Spleen (tissue), 11 donors: ENCODE results near the gene SCN8A. TPM values are rescaled to one million over a fixed set of nuclear protein-coding genes. Genes with fewer than 3 reads are reported as not detected.

ENCODE experiments used
- DNase-seq: peaks from one replicate; pipeline ENCODE4 v3.0.0-alpha.2; 2020
- H3K27ac ChIP-seq, 8 donors: fragments of 200-600 bp; sonication (generic) in 7 of 8; 1 replicate in 4 of 8; 2 replicates in 4 of 8; pipeline versions ENCODE4 v1.5.0 to v1.8.0; 2016 to 2021; ENCODE audit warnings: inconsistent platforms in 4 of 8, mild to moderate bottlenecking in 4 of 8, moderate library complexity in 1 of 8
- H3K27me3 ChIP-seq, 7 donors: fragments of 200-600 bp; sonication (generic) in 6 of 7; replicated peaks in 1 of 7; 1 replicate in 4 of 7; 2 replicates in 3 of 7; pipeline versions ENCODE4 v1.5.0 to v1.8.0; 2016 to 2021; ENCODE audit warnings: inconsistent platforms in 3 of 7, mild to moderate bottlenecking in 1 of 7
- H3K36me3 ChIP-seq, 6 donors: fragments of 200-600 bp; sonication (generic) in 5 of 6; 1 replicate in 4 of 6; 2 replicates in 2 of 6; pipeline versions ENCODE4 v1.5.0 to v1.8.0; 2016 to 2021; ENCODE audit warnings: inconsistent platforms in 2 of 6
- H3K4me1 ChIP-seq, 6 donors: fragments of 200-600 bp; sonication (generic) in 5 of 6; 1 replicate in 3 of 6; 2 replicates in 3 of 6; pipeline versions ENCODE4 v1.5.0 to v1.8.0; 2016 to 2021; ENCODE audit warnings: inconsistent platforms in 3 of 6
- H3K4me3 ChIP-seq, 8 donors: fragments of 200-600 bp; sonication (generic) in 7 of 8; 1 replicate in 4 of 8; 2 replicates in 4 of 8; pipeline versions ENCODE4 v1.5.0 to v1.8.0; 2016 to 2021; ENCODE audit warnings: inconsistent platforms in 4 of 8, mild to moderate bottlenecking in 4 of 8, moderate library complexity in 2 of 8
- H3K9me3 ChIP-seq, 8 donors: fragments of 200-600 bp; sonication (generic) in 7 of 8; 1 replicate in 4 of 8; 2 replicates in 4 of 8; pipeline versions ENCODE4 v1.5.0 to v1.8.0; 2016 to 2021; ENCODE audit warnings: inconsistent platforms in 4 of 8
- CTCF ChIP-seq, 11 experiments: fragments of 200-600 bp in 7 of 11; fragments of 450-650 bp in 4 of 11; sonication (generic) in 4 of 11; IDR thresholded peaks in 8 of 11; conservative IDR thresholded peaks in 3 of 11; 1 replicate in 7 of 11; 2 replicates in 4 of 11; pipeline versions ENCODE4 v1.4.0 to v1.8.0; 2016 to 2021; ENCODE audit warnings: antibody characterized with exemption in 11 of 11, inconsistent platforms in 4 of 11, mild to moderate bottlenecking in 1 of 11
- POLR2A ChIP-seq, 3 donors: fragments of 450-650 bp; IDR thresholded peaks; one replicate each; pipeline ENCODE4 v1.5.1; 2017; ENCODE audit warnings: antibody characterized with exemption in 3 of 3, mild to moderate bottlenecking in 1 of 3
- POLR2AphosphoS5 ChIP-seq, 3 donors: sonication (generic); formaldehyde crosslinking; IDR thresholded peaks; one replicate each; pipeline ENCODE4 v1.5.1; 2017; ENCODE audit warnings: antibody characterized with exemption in 3 of 3
- WGBS, 5 donors: extraction: QIAGEN DNeasy Blood & Tissue Kit in 3 of 5; methylation state at CpG; one replicate each; pipeline versions ENCODE4 v1.1.5 to v1.1.7; 2013 to 2018; 5-methylcytosine and 5-hydroxymethylcytosine counted together
- intact Hi-C: fragments of 100-400 bp; cut with DNase I; formaldehyde crosslinking; loops from one replicate; pipeline ENCODE4 v1.15.0; 2023; ENCODE audit warnings: low total_unique reads
- polyA plus RNA-seq, 3 donors: library from polyadenylated mRNA; stranded (reverse); fragments of 200-250 nt; gene quantifications; one replicate each; pipeline ENCODE4 v1.2.1, GENCODE V29; 2013
- total RNA-seq, 7 donors: library from RNA; depleted of rRNA in 3 of 7; stranded (reverse); fragments of >200 nt in 3 of 7; fragmentation: NEBNext Ultra II Directional in 4 of 7; extraction: Animal tissue kit (Norgen Biotek cat#: 25700) in 4 of 7; gene quantifications; one replicate each; pipeline versions ENCODE4 v1.1.0 to v1.2.1, GENCODE V29; 2016 to 2021
- donor health status: healthy with polysubstance abuse.
- donor health status: DM: no; HTN: no; CAD: no; lungs with moderate emphysema.
- donor health status: DM: no; HTN: no; CAD: no.
- donor health status: Bipolar disorder and iron deficiency.
- donor health status: healthy.
- donor health status: DM: no; HTN: no; CAD: no.
- donor health status: DM: yes; HTN: yes; CAD: no.

Gene SCN8A
- total and polyA plus RNA-seq, 10 donors: 0.17 to 4.7 (median 3.0) TPM

DNA sequence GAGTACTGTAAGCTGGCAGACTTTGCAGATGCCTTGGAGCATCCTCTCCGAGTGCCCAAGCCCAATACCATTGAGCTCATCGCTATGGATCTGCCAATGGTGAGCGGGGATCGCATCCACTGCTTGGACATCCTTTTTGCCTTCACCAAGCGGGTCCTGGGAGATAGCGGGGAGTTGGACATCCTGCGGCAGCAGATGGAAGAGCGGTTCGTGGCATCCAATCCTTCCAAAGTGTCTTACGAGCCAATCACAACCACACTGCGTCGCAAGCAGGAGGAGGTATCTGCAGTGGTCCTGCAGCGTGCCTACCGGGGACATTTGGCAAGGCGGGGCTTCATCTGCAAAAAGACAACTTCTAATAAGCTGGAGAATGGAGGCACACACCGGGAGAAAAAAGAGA lies 215.9 kb downstream of the SCN8A start:
- Histone ChIP-seq H3K27me3 (peaks cover 0 to 16% (median 0%) of the 10 kb centered on the region in 7 donors), H3K36me3 (peaks cover 0 to 8% (median 0%) of the 10 kb centered on the region in 6 donors), H3K4me3 (no peak overlapping the region), H3K27ac (no peak overlapping the region), H3K4me1 (peaks cover 0 to 6% (median 0%) of the 10 kb centered on the region in 6 donors), H3K9me3 (no peaks in the 10 kb centered on the region)
- DNase-seq: no peak
- WGBS, 5 donors: 92 to 97% (median 94%) methylated on average over 16 of the region's 16 CpGs
- no peak for TF ChIP-seq CTCF (IDR thresholded peaks at IDR 0.05 in 8 of 11, conservative IDR thresholded peaks at IDR 0.05 in 3 of 11)
- no peak for TF ChIP-seq POLR2A (IDR thresholded peaks at IDR 0.05)
- TF ChIP-seq POLR2AphosphoS5 (IDR thresholded peaks at IDR 0.05): no peak
- intact Hi-C loops: no loop called here

- TF ChIP-seq POLR2A (IDR thresholded peaks at IDR 0.05): no peak
- no peak for TF ChIP-seq CTCF (IDR thresholded peaks at IDR 0.05 in 8 of 11, conservative IDR thresholded peaks at IDR 0.05 in 3 of 11)
- no peak for TF ChIP-seq POLR2AphosphoS5 (IDR thresholded peaks at IDR 0.05)
- DNase-seq: no peak
- Histone ChIP-seq H3K9me3 (no peaks in the 10 kb centered on the region), H3K4me3 (no peak overlapping the region), H3K27me3 (peaks cover 0 to 23% (median 0%) of the 10 kb centered on the region in 7 donors), H3K36me3 (peaks cover 0 to 8% (median 0%) of the 10 kb centered on the region in 6 donors), H3K27ac (no peak overlapping the region), H3K4me1 (peaks cover 0 to 16% (median 6%) of the 10 kb centered on the region in 6 donors)
- intact Hi-C loops: no loop called here
- WGBS, 5 donors: 55 to 69% (median 63%) methylated on average over 3 of the region's 3 CpGs
Measured at GRCh38 chr12:51809193-51809592, 218.2 kb downstream of the SCN8A start.

DNA sequence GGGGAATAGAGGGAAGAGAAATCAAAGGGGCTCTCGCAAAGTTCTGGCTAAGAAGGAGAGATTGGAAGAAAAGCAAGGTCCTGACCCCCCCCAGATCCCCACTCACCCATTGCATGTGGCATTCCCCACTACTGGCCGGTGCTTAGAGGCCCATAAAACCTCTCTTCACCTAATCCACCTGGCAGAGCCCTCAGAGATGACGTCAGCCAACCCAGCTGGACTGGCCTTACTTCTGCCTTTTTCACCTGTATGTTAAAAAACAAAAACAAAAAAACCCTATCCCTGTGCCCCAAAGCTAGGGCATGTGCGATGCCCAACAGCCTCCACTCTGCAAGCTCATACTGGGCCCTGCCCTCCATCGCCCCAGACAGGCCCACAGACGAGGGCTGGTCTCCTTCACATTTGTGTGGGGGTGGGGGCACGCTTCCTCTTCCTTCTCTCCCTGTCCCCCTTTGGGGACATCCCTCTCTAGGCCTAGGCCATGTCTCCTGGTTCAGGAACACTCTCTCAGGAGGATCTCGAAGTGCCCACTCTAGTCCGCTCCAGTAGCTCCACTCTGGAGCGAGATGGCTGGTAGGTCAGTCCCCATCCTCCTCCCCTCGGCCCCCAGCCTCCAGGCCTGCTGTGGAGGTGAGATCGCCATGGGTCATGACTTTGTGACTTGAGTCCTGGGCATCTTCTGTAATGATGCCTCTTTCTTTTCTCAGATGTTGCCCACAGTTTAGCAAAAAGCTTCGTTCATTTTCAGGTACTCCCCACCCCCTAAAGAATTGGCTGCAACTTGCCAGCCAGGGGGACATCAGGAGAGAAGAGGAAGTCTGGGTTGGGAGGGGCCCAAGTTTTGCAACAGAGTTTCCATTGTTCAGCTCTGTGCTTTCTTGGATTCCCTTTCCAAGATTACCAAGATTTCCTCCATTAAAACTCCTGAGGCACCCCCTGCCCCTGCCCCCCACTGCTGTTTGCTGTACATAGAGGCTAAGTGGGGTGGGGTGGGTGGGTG lies 220.5 kb downstream of the SCN8A start:
- Histone ChIP-seq H3K27me3 (peaks cover 0 to 31% (median 0%) of the 10 kb centered on the region in 7 donors), H3K9me3 (no peaks in the 10 kb centered on the region), H3K27ac (no peak overlapping the region), H3K4me1 (peaks cover 0 to 34% (median 13%) of the 10 kb centered on the region in 6 donors), H3K4me3 (no peak overlapping the region), H3K36me3 (peaks cover 0 to 7% (median 0%) of the 10 kb centered on the region in 6 donors)
- TF ChIP-seq POLR2A (IDR thresholded peaks at IDR 0.05) (no peak), CTCF (IDR thresholded peaks at IDR 0.05 in 8 of 11, conservative IDR thresholded peaks at IDR 0.05 in 3 of 11) (no peak), POLR2AphosphoS5 (IDR thresholded peaks at IDR 0.05) (no peak)
- WGBS, 5 donors: 64 to 82% (median 72%) methylated on average over 10 to 13 of the region's 13 CpGs
- no peak for DNase-seq
- intact Hi-C loops: loop anchor here (5.0 kb wide), 1 partner anchor 389 kb away; the partner anchor contains the start of gene SLC4A8

- TF ChIP-seq CTCF (IDR thresholded peaks at IDR 0.05 in 8 of 11, conservative IDR thresholded peaks at IDR 0.05 in 3 of 11) (no peak), POLR2AphosphoS5 (IDR thresholded peaks at IDR 0.05) (no peak), POLR2A (IDR thresholded peaks at IDR 0.05) (no peak)
- Histone ChIP-seq H3K4me3 (no peak overlapping the region), H3K9me3 (no peaks in the 10 kb centered on the region), H3K27ac (no peak overlapping the region), H3K36me3 (no peaks in the 10 kb centered on the region), H3K4me1 (peaks cover 0 to 34% (median 16%) of the 10 kb centered on the region in 6 donors), H3K27me3 (peaks cover 0 to 25% (median 0%) of the 10 kb centered on the region in 7 donors)
- no peak for DNase-seq
- intact Hi-C loops: loop anchor here (5.0 kb wide), 1 partner anchor 391 kb away; the partner anchor contains the start of gene SLC4A8
- 75 to 92% (median 89%) methylated on average over 9 to 13 of the region's 13 CpGs for WGBS, 5 donors
Measured at GRCh38 chr12:51812871-51813270, 221.8 kb downstream of the SCN8A start.
